ENCODE data around the gene MMP23B.
A peak's percentile ranks its signal among the peaks of the same experiment; 100 is the strongest.

The MMP23B gene

GRCh38 chr1:1620433-1621139 is 11.4 kb upstream of the MMP23B start:
- no peak for DNase-seq (ENCODE audit: low read depth in 3 of 3)

DNA sequence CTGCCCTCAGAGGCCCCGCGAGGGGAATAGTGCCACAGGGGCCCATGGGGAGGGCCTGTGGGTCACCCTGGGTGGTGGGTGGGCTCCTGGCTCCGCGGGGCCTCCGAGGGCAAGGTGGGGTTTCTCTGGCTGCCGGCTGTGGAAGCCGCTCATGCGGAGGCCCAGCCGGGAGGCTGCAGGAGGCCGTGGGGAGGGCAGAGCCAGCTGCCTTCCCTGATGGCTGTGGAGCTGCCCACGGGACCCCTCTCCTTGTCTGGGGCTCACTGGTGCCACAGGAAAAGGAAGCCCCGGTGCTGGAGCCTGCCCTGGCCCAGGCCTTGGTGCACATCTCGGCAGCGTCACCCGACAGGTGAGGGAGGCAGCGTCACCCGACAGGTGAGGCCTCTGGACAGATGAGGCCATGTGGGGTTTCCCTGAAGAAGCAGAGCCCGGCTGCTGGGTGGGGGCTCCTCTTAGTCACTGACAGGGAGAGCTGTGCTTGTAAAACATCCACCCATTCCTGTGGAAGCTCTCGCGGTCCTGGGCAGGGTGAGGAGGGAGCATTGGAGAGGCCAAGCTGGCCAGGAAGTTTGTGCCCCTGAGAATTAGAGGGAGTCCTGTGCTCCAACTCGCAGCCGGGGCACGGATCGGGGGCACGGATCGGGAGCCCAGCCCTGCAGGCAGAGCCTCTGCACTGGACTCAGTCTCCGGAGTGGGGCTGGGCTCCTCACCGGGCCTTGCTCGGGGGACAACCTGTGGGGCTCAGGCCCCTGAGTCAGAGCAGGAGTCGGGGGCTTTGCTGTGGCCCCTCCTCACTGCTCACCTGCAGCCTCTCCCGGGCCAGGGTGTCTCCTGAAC is 10.6 kb upstream of the MMP23B start:
- DNase-seq (ENCODE audit: low read depth in 3 of 3), result no peak

DNA sequence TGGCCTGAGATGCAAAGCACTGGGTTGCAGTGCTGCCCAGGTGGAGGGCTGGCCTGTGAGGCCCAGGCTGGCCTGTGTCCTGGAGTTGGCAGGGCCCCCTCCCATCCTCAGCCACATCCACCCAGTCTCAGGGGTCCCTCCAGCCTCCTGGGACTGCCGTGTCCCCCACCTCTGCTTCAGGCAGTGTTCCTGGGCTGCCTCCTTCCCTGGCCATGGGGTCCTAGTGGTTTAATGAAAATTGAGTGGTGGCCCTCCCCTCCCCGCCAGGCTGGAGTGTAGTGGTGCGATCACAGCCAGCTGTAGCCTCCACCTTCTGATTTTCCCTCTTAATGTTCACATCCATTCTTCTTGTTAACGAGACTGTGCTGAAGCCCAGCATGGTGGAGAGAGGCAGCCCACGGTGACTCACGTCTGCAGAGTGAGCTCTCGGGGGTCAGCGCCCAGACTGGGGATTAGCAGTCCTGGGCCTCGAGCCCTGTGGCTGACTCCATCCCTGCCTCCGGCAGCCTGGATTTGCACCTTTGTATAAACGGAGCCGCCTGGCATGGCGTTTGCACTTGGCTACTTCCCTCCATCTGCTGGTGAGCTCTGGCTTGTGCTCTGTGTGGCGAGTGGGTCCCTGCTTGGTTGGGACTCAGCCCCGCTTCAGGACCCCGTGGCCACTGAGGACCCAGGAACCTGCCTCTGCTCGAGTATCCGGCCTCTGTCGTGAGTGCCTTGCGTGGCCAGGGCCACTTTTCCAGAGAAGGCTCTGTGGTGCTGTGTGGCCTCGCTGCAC is 9.8 kb upstream of the MMP23B start:
- no peak for DNase-seq (ENCODE audit: low read depth in 3 of 3)

- no peak for DNase-seq (ENCODE audit: low read depth in 3 of 3)
Measured at GRCh38 chr1:1622788-1623094, 9.2 kb upstream of the MMP23B start.

GRCh38 chr1:1623181-1623630 is 8.8 kb upstream of the MMP23B start:
- DNase-seq (ENCODE audit: low read depth in 3 of 3), result no peak

DNA sequence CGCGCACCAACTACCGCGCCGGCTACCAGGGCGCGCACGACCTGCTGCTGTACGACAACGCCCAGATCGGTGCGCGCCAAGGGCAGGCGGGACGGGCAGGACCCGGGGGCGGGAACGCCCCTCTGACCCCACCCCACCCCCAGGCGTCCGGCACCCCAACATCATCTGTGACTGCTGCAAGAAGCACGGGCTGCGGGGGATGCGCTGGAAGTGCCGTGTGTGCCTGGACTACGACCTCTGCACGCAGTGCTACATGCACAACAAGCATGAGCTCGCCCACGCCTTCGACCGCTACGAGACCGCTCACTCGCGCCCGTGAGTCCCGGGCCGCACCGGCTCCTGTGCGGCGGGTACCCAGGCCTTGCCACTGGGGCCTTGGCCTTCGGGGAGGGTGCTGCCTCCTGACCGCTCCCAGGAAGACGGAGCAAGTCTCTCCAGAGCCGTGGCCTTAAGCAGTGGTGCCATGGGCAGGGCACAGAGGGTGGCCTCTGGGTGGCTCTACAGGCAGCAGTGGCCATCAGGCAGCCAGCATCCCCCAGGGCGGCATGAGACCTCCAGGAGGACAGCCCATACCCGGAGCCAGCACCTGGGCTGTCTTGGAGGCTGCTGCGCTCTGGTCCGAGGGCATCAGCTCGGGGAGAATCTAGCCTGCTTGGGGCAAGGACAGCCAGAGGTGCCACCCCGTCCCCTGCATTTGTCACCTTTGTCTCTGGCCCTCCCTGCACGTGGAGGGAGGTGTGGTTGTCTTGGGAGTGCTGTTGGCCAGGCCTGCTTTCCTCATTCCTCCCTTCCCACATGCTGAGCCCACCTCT is 8.1 kb upstream of the MMP23B start:
- DNase-seq (ENCODE audit: low read depth in 3 of 3), result no peak

DNA sequence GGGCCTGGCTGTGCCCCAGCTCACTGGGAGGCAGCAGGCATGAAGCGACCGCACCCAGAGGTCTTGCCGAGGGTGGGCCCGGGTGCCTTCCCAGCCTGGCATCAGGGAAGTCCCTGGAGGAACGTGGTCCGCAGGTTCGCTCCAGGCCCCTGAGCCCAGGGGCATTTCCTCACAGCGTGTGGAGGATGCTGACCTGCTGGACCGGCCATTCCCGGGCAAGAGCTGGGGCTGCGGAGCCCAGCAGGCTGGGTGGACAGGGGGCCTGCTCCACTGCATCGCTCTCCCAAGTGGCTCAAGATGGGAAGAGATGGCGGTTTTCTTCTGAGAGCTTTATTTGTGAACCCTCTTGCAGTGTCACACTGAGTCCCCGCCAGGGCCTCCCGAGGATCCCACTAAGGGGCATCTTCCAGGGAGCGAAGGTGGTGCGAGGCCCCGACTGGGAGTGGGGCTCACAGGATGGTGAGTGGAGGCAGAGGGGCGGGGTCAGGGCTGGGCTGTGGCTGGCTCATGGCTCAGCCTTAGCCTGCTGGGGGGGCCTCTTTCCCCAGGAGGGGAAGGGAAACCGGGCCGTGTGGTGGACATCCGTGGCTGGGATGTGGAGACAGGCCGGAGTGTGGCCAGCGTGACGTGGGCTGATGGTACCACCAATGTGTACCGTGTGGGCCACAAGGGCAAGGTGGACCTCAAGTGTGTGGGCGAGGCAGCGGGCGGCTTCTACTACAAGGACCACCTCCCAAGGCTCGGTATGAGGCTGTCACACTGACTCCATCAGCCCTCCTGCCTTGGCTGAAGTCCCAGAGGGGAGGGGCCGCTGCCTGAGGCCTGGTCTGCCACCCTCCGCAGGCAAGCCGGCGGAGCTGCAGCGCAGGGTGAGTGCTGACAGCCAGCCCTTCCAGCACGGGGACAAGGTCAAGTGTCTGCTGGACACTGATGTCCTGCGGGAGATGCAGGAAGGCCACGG is 7.2 kb upstream of the MMP23B start:
- no peak for DNase-seq (ENCODE audit: low read depth in 3 of 3)

- no peak for DNase-seq (ENCODE audit: low read depth in 3 of 3)
Measured at GRCh38 chr1:1625404-1625775, 6.6 kb upstream of the MMP23B start.

GRCh38 chr1:1625824-1626206 is 6.2 kb upstream of the MMP23B start:
- DNase-seq (ENCODE audit: low read depth in 3 of 3), result no peak

GRCh38 chr1:1626207-1627141 is 5.5 kb upstream of the MMP23B start:
- DNase-seq (ENCODE audit: low read depth in 3 of 3), result no peak

DNA sequence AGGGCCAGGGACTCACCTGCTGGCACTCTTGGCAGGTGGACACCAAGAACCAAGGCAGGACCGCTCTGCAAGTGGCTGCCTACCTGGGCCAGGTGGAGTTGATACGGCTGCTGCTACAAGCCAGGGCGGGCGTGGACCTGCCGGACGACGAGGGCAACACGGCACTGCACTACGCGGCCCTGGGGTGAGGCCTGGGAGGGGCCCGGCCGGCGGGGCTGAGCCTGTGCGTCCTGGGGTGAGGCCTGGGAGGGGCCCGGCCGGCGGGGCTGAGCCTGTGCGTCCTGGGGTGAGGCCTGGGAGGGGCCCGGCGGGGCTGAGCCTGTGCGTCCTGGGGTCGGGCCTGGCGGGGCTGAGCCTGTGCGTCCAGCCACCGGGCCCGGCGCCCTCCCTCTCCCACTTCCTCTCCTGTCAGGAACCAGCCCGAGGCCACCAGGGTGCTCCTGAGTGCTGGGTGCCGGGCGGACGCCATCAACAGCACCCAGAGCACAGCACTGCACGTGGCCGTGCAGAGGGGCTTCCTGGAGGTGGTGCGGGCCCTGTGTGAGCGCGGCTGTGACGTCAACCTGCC is 4.6 kb upstream of the MMP23B start:
- DNase-seq (ENCODE audit: low read depth in 3 of 3), result no peak

DNA sequence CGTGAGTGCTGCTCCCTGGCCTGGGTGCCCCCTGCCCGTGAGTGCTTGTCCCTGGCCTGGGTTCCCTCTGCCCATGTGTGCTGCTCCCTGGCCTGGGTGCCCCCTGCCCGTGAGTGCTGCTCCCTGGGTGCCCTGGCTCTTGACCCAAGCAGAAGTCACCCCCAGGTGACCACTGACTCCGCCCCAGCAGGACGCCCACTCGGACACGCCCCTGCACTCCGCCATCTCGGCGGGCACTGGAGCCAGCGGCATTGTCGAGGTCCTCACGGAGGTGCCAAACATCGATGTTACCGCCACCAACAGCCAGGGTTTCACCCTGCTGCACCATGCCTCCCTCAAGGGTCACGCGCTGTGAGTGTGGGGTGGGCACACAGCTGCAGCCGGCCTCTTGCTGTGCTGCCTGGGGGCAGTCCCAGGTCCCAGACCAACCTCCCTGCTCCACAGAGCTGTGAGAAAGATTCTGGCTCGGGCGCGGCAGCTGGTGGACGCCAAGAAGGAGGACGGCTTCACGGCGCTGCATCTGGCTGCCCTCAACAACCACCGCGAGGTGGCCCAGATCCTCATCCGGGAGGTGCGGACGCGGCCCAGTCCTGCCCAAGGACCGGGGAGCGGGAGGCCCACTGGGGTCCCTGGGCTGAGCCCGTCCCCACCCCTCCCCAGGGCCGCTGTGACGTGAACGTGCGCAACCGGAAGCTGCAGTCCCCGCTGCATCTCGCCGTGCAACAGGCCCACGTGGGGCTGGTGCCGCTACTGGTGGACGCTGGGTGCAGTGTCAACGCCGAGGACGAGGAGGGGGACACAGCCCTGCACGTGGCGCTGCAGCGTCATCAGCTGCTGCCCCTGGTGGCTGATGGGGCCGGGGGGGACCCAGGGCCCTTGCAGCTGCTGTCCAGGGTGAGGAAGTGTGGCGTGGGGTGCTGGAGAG is 3.9 kb upstream of the MMP23B start:
- DNase-seq (ENCODE audit: low read depth in 3 of 3), result no peak

DNA sequence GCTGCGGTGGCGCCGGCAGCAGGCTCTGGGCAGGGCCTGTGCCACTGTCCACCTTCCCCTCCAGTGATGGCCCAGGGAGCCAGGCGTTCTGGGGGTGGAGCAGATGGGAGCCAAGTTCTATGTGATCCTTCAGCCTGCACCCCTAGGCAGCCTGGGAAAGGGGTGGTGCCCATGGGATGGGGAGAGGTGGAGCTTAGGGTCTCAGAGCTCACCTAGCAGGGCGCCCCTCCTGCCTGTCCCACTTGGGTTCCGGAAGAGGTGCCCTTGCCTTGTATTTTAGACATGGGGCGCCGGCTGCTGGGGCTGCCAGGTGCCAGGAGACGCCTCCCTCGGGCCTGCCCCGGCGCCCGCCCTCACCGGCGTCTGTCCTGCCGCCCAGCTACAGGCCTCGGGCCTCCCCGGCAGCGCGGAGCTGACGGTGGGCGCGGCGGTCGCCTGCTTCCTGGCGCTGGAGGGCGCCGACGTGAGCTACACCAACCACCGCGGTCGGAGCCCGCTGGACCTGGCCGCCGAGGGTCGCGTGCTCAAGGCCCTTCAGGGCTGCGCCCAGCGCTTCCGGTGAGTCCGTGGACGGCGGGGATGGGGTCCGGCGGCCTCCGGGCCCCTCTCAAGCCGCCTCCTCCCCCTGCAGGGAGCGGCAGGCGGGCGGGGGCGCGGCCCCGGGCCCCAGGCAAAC is 3.1 kb upstream of the MMP23B start:
- no peak for DNase-seq (ENCODE audit: low read depth in 3 of 3)

DNA sequence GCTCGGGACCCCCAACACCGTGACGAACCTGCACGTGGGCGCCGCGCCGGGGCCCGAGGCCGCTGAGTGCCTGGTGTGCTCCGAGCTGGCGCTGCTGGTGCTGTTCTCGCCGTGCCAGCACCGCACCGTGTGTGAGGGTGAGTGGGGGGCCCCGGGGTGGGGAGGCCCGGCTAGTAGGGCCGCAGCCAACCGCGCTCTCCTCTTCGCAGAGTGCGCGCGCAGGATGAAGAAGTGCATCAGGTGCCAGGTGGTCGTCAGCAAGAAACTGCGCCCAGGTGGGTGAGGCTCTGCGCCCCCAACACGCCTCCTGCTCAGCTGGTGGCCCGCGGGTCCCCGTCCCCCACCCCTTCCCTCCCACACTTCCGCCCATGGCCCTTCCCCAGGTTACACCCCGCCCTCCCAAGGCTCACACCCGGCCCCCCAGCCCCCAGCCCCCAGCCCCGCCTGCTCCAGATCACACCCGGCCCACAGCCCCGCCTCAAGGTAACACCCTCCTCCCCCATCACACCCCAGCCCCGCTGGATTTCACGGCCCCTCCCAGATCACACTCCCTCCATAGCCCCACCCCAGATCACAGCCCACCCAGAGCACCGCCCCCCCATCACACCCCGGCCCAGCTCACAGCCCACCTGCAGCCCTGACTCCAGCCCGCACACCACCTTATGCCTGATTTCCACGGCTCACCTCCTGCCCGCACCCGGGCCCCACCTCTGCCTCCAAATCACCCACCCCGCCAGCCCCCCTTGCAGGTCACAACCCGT is 2.4 kb upstream of the MMP23B start:
- DNase-seq (ENCODE audit: low read depth in 3 of 3), result peak; percentile 48 to 66 (median 66)

- peak; percentile 81 to 91 (median 89) for DNase-seq (ENCODE audit: low read depth in 3 of 3)
Measured at GRCh38 chr1:1630191-1630964, 1.6 kb upstream of the MMP23B start.

Measured in stimulated activated CD4-positive, alpha-beta T cell treated with anti-CD3 and anti-CD28 coated beads, TNF-alpha, amount 100 ng/mL, for 4 hours (primary cell).